IPS-11a (cell line): ENCODE measurements around the gene SLCO2A1.

Experiments
- H3K4me3 ChIP-seq: one replicate; pipeline ENCODE4 v1.5.1; 2013; ENCODE audit warnings: low read depth, low read length, control low read depth

Gene SLCO2A1

GRCh38 chr3:133956353-133956752 is 73.4 kb downstream of the SLCO2A1 start:
- no peak overlapping the region for H3K4me3 ChIP-seq

GRCh38 chr3:133955892-133956291 is 73.8 kb downstream of the SLCO2A1 start:
- H3K4me3 ChIP-seq, result no peak overlapping the region

GRCh38 chr3:133954717-133955360 is 74.9 kb downstream of the SLCO2A1 start:
- no peak overlapping the region for H3K4me3 ChIP-seq

GRCh38 chr3:133953297-133953696 is 76.4 kb downstream of the SLCO2A1 start:
- H3K4me3 ChIP-seq, result no peak overlapping the region

- no peak overlapping the region for H3K4me3 ChIP-seq
These were observed 80.3 kb downstream of the SLCO2A1 start for GRCh38 chr3:133949438-133949837.

GRCh38 chr3:133948996-133949395 is 80.7 kb downstream of the SLCO2A1 start:
- H3K4me3 ChIP-seq, result no peak overlapping the region

GRCh38 chr3:133948131-133948810 is 81.5 kb downstream of the SLCO2A1 start:
- no peak overlapping the region for H3K4me3 ChIP-seq

- no peak overlapping the region for H3K4me3 ChIP-seq
These were observed 84.2 kb downstream of the SLCO2A1 start for GRCh38 chr3:133945381-133946095.

- no peak overlapping the region for H3K4me3 ChIP-seq
These were observed 84.9 kb downstream of the SLCO2A1 start for GRCh38 chr3:133944641-133945380.

GRCh38 chr3:133944181-133944580 is 85.5 kb downstream of the SLCO2A1 start:
- H3K4me3 ChIP-seq, result no peak overlapping the region

- no peak overlapping the region for H3K4me3 ChIP-seq
These were observed 86.0 kb downstream of the SLCO2A1 start for GRCh38 chr3:133943639-133944141.

GRCh38 chr3:133943031-133943535 is 86.6 kb downstream of the SLCO2A1 start:
- H3K4me3 ChIP-seq, result no peak overlapping the region

- no peak overlapping the region for H3K4me3 ChIP-seq
These were observed 88.3 kb downstream of the SLCO2A1 start for GRCh38 chr3:133941415-133941821.

- H3K4me3 ChIP-seq, result no peak overlapping the region
These were observed 89.2 kb downstream of the SLCO2A1 start for GRCh38 chr3:133940536-133940935.

- H3K4me3 ChIP-seq, result no peak overlapping the region
These were observed 90.3 kb downstream of the SLCO2A1 start for GRCh38 chr3:133939463-133939835.

GRCh38 chr3:133938770-133939462 is 90.8 kb downstream of the SLCO2A1 start:
- no peak overlapping the region for H3K4me3 ChIP-seq

- H3K4me3 ChIP-seq, result no peak overlapping the region
These were observed 91.7 kb downstream of the SLCO2A1 start for GRCh38 chr3:133937756-133938601.

GRCh38 chr3:133937061-133937686 is 92.6 kb downstream of the SLCO2A1 start:
- no peak overlapping the region for H3K4me3 ChIP-seq
